Right lung (tissue), 5 donors: ENCODE results near the gene TMEM127. TPM values are rescaled to one million over a fixed set of nuclear protein-coding genes. Genes with fewer than 3 reads are reported as not detected.

Source experiments
- DNase-seq, 2 donors: peaks; one replicate each; pipeline ENCODE4 v3.0.0-alpha.2; 2013
- polyA plus RNA-seq, 5 donors: library from polyadenylated mRNA; unstranded; fragments of 120-200 nt; gene quantifications; one replicate each; pipeline versions ENCODE4 v1.2.1 to v1.2.3, GENCODE V29; 2013; ENCODE audit warnings: inconsistent platforms in 1 of 5, low replicate concordance in 1 of 5; ENCODE audit not compliant: insufficient read length in 5 of 5, insufficient read depth in 1 of 5

Gene TMEM127
- polyA plus RNA-seq, 5 donors = 29.7 to 36.8 (median 31.9) TPM

GRCh38 chr2:96207774-96208142 is 58.0 kb downstream of the TMEM127 start:
- DNase-seq = no peak

GRCh38 chr2:96207073-96207773 is 58.6 kb downstream of the TMEM127 start:
- no peak for DNase-seq

- DNase-seq = no peak
Measured at GRCh38 chr2:96205888-96206287, 59.9 kb downstream of the TMEM127 start.

- DNase-seq = no peak
Measured at GRCh38 chr2:96204836-96205624, 60.8 kb downstream of the TMEM127 start.

GRCh38 chr2:96203130-96204028 is 62.4 kb downstream of the TMEM127 start:
- no peak for DNase-seq

GRCh38 chr2:96202152-96202854 is 63.5 kb downstream of the TMEM127 start:
- no peak for DNase-seq

- no peak for DNase-seq
Measured at GRCh38 chr2:96201338-96201737, 64.5 kb downstream of the TMEM127 start.

GRCh38 chr2:96198921-96199320 is 66.9 kb downstream of the TMEM127 start:
- DNase-seq = no peak

Other genes starting within 250 kb of the TMEM127 start
- gene GPAT2, start 231.1 kb downstream of the TMEM127 start, polyA plus RNA-seq = 1 to 10 TPM; 1.2 to 6.0 (median 4.2) TPM
- gene ADRA2B, start 149.4 kb downstream of the TMEM127 start, polyA plus RNA-seq = 1 to 10 TPM in 4 of 5 donors, under 1 TPM in 1; 0.60 to 1.6 (median 1.2) TPM
- under 1 TPM; 0.13 to 0.27 (median 0.18) TPM for gene ASTL, start 127.5 kb downstream of the TMEM127 start, polyA plus RNA-seq
- gene DUSP2, start 120.6 kb downstream of the TMEM127 start, polyA plus RNA-seq = 1 to 10 TPM in 4 of 5 donors, under 1 TPM in 1; 0.84 to 2.6 (median 1.2) TPM
- gene STARD7, start 57.2 kb downstream of the TMEM127 start, polyA plus RNA-seq = 100 to 1,000 TPM in 3 of 5 donors, 10 to 100 TPM in 2; 94.3 to 117 (median 106) TPM
- 10 to 100 TPM; 57.2 to 66.6 (median 64.5) TPM for gene CIAO1, start 228 bp upstream of the TMEM127 start, polyA plus RNA-seq
- 100 to 1,000 TPM; 169 to 208 (median 183) TPM for gene SNRNP200, start 39.5 kb upstream of the TMEM127 start, polyA plus RNA-seq
- 1 to 10 TPM; 4.3 to 5.5 (median 4.8) TPM for gene ITPRIPL1, start 59.3 kb upstream of the TMEM127 start, polyA plus RNA-seq
- gene NCAPH, start 69.8 kb upstream of the TMEM127 start, polyA plus RNA-seq = 10 to 100 TPM; 12.3 to 30.8 (median 21.3) TPM
- gene NEURL3, start 239.4 kb upstream of the TMEM127 start, polyA plus RNA-seq = under 1 TPM; 0.18 to 0.53 (median 0.25) TPM